GM21529 (cell line): ENCODE results near the gene ARHGEF37.
"Not testable (repeated sequence)": the region's sequence is repeated elsewhere in the genome, so short reads cannot be mapped to it uniquely, and the experiment has no call there.

Experiments used
- ATAC-seq: cut with Tn5 transposase; IDR thresholded peaks from one replicate; pipeline ENCODE4 v1.9.1; 2021; ENCODE audit not compliant: unreplicated experiment

Gene ARHGEF37

DNA sequence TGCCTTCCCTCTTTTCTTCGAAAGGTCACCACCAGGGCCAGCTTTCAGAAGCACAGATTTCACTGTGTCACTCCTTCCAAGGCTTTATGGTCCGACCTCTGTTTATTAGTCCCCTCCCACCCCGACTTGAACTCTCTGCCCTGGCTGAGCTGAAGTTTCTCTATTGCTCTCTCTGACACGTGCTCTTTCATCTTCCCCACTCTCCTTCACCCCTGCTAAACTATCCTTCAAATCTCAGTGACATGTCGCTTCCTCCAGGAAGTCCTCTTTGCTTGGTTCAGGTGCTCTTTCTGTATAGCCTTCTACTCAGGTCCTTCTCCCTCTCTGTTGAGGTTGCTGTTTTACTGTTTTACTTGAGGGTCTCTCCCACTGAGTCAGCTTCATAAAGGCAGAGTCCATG lies 64.4 kb downstream of the ARHGEF37 start:
- ATAC-seq: no peak

DNA sequence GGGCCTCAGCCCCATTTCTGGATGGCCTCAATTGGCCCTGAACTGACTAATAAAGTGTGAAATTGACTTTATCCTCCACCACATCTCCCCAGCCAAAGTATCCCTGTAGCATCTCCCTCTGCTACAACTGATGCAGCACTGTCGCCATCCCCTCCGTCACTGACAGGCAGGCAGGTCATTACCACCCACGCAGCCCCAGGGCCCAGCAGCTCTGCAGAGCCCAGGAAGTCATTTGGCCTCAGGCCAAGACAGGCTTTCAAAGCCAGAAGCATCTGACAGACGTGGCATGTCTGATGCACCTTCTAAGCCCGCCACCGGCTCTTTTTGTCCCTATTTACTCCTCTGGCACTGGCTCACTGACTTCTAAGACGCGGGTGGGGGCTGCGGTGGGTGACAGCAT lies 65.3 kb downstream of the ARHGEF37 start:
- no peak for ATAC-seq

- ATAC-seq: no peak
These were observed 66.0 kb downstream of the ARHGEF37 start for GRCh38 chr5:149647334-149647733.

- ATAC-seq: not testable (repeated sequence)
These were observed 67.4 kb downstream of the ARHGEF37 start for GRCh38 chr5:149648464-149649393.

- not testable (repeated sequence) for ATAC-seq
These were observed 68.4 kb downstream of the ARHGEF37 start for GRCh38 chr5:149649730-149650129.

GRCh38 chr5:149651686-149652085 lies 70.4 kb downstream of the ARHGEF37 start:
- ATAC-seq: no peak

DNA sequence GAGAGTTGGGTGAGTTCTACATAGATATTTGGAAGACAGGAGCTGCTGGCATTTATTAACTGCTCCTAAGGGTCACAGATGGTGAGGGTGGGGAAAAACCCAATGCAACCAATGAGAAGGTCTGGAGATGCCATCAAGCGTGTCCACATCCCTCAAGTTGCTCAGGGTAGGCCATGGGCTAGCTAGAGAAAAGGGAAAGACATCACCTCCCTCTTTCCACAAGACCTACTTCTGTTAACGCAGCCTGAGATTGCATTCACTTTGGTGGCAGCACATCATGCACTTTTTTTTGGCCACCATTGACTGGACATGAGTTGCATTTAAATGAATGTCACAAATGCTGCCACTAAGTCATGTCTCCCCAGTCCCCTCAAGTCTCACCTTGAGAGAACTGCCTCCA lies 71.4 kb downstream of the ARHGEF37 start:
- no peak for ATAC-seq

DNA sequence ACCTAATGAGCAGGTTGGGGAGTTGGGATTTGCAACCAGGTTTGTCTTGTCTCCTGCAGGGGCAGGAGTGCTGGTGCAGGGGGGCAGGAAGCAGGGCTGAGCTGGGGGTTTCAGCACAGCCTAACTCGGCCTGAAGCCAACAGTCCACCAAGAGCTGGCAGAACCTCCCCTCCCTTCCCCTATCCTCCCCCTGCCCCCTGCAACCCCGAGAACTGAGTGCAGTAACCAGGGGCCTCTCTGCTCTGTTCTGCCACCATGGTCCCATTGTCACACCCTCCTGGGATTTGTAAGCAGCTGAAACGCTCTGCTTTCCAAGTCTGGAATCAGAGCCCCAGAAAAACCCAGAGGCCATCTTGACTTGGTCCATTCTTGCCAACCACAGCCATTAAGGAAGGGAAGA lies 72.9 kb downstream of the ARHGEF37 start:
- no peak for ATAC-seq

GRCh38 chr5:149654883-149655505 lies 73.7 kb downstream of the ARHGEF37 start:
- ATAC-seq: no peak

DNA sequence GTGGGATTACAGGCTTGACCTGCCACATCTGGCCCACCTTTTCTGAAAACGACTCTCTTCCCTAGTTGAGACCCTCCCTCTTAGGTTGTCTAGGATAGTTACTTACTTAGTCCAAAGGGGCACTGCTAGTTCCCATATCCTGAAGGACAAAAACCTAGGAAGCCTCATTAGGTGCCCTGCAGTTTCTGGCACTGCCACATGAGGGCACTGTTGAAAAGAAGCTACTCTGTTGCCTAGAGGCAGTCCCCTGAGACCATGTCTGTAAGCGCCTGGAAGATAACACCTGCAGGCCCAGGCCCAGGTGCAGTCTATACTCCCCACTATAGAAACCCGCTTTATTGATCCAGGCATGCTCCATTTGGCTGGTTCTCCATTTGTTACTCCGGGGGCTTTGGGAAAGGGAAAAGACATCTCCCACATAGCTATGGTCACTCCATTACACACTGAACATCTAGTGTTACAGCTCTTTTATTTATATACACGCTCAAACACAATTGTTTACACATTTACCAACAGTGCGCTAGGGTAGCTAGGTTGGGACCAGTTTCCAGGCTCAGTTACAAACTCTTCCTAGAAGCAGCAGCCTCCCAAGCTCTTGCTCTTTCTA lies 75.4 kb downstream of the ARHGEF37 start:
- ATAC-seq: no peak

- no peak for ATAC-seq
These were observed 76.0 kb downstream of the ARHGEF37 start for GRCh38 chr5:149657324-149657723.

- ATAC-seq: no peak
These were observed 77.0 kb downstream of the ARHGEF37 start for GRCh38 chr5:149658299-149658698.

GRCh38 chr5:149664083-149664482 lies 82.8 kb downstream of the ARHGEF37 start:
- ATAC-seq: no peak

- ATAC-seq: no peak
These were observed 83.5 kb downstream of the ARHGEF37 start for GRCh38 chr5:149664666-149665415.

DNA sequence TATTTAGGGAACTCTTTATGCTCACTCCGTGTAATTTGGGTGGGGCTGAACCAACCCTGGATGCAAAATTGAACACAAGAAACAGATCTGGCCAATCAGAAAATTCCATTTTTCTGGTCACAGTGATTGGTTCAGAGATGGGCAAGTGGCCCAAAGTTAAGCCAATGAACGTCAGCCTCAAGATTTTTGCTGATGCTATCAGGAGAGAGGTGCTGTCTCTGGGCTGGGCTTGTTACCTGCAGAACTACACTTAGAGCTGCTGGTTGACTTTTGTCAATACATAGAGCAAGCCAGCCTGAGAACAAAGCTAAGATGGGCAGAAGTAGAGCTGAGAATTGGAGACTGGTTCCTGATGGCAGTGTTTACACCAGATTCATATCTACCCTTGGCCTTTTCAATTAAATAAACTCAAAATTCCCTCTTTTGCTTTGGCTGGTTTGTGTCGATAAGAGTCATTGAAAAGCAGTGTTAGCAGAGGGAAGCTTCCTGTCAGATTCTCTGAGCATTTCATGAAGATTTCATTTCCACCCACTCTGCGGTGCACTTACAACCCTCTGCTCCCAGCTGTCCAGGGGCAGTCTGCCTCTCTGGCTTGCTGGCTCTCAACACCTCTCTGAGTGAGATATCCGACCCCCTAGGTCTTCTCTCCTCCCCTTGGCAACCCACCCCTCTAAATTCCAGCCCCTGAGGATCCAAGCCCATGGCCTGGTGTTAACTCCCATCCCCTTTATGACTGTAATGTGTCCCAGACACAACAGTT lies 84.3 kb downstream of the ARHGEF37 start:
- ATAC-seq: no peak

GRCh38 chr5:149666212-149666852 lies 85.0 kb downstream of the ARHGEF37 start:
- no peak for ATAC-seq

- ATAC-seq: peak; percentile 56
These were observed 86.0 kb downstream of the ARHGEF37 start for GRCh38 chr5:149667084-149667828.

DNA sequence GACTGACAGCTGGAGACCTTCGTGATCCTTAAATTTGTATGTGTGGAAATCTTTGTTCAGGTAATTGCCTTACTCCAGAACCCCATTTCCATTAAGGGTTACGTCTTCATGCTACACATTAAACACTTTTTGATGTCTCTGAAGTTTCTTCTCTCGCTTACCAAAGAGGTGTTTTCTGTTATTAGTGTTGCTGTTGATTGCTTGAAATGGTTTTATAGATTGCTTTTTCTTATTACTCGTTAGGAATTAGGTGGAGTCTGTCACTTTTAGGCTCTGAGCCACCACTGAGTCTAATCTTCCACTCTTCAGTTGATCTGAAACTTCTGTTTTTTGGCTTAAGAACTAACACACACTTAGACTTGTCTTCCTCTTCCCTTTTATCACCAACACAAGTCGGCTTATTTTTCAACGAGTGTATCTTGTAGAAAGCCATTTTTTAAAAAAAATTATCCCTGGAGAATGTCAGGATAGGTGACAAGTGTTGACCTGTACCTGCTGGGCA lies 86.6 kb downstream of the ARHGEF37 start:
- ATAC-seq: no peak

DNA sequence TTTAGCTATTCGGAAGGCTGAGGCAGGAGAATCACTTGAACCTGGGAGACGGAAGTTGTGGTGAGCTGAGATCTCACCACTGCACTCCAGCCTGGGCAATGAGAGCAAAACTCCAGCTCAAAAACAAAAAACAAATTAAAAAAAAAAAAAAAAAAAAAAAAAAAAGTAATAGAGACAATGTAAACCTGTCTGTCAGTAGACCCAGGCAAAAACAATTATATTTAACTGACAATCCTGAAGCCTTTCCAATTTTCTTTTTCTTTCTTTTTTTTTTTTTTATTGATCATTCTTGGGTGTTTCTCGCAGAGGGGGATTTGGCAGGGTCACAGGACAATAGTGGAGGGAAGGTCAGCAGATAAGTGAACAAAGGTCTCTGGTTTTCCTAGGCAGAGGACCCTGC lies 88.0 kb downstream of the ARHGEF37 start:
- not testable (repeated sequence) for ATAC-seq
